WTC11 (cell line): ENCODE results near the gene TCF7L1.

Source experiments
- CREB1 ChIP-seq: sonication (generic); formaldehyde crosslinking; IDR thresholded peaks from 2 replicates; pipeline ENCODE4 v1.8.0; 2023; ENCODE audit warnings: mild to moderate bottlenecking, missing genetic modification reagents
- ESRRA ChIP-seq: sonication (generic); formaldehyde crosslinking; IDR thresholded peaks from 2 replicates; pipeline ENCODE4 v1.8.1; 2022; ENCODE audit warnings: mild to moderate bottlenecking, missing genetic modification reagents, borderline replicate concordance
- FOXK1 ChIP-seq: sonication (generic); formaldehyde crosslinking; IDR thresholded peaks from 2 replicates; pipeline ENCODE4 v1.8.0; 2022; ENCODE audit warnings: mild to moderate bottlenecking, moderate library complexity, missing genetic modification reagents
- IRF2 ChIP-seq: sonication (generic); formaldehyde crosslinking; IDR thresholded peaks from 2 replicates; pipeline ENCODE4 v1.8.0; 2022; ENCODE audit warnings: low read depth, missing genetic modification reagents, borderline replicate concordance
- MYBL2 ChIP-seq: sonication (generic); formaldehyde crosslinking; IDR thresholded peaks from 2 replicates; pipeline ENCODE4 v1.8.1; 2023; ENCODE audit warnings: mild to moderate bottlenecking, moderate library complexity, missing genetic modification reagents
- NR2C2 ChIP-seq: sonication (generic); formaldehyde crosslinking; IDR thresholded peaks from 2 replicates; pipeline ENCODE4 v1.8.0; 2022; ENCODE audit warnings: mild to moderate bottlenecking, missing genetic modification reagents
- ZNF416 ChIP-seq: fragments of 250-450 bp; sonication (Bioruptor Pico); IDR thresholded peaks from 2 replicates; pipeline ENCODE4 v1.9.0; 2021; ENCODE audit warnings: mild to moderate bottlenecking, inconsistent platforms
- TF ChIP-seq, protein P1 (sequence below): fragments of 200-600 bp; IDR thresholded peaks from 2 replicates; pipeline ENCODE4 v1.8.0; 2022; ENCODE audit warnings: antibody characterized with exemption
- TF ChIP-seq, protein P2 (sequence below): sonication (generic); formaldehyde crosslinking; IDR thresholded peaks from 2 replicates; pipeline ENCODE4 v1.8.0; 2022; ENCODE audit warnings: mild to moderate bottlenecking, missing genetic modification reagents
- TF ChIP-seq, protein P3 (sequence below): sonication (generic); formaldehyde crosslinking; IDR thresholded peaks from 2 replicates; pipeline ENCODE4 v1.8.1; 2023; ENCODE audit warnings: mild to moderate bottlenecking, missing genetic modification reagents, moderate library complexity
- TF ChIP-seq, protein P4 (sequence below): sonication (generic); formaldehyde crosslinking; IDR thresholded peaks from 2 replicates; pipeline ENCODE4 v1.8.0; 2022; ENCODE audit warnings: missing genetic modification reagents
- TF ChIP-seq, protein P5 (sequence below): sonication (generic); formaldehyde crosslinking; IDR thresholded peaks from 2 replicates; pipeline ENCODE4 v1.8.1; 2023; ENCODE audit warnings: mild to moderate bottlenecking, missing genetic modification reagents
- TF ChIP-seq, protein P6 (sequence below): sonication (generic); formaldehyde crosslinking; IDR thresholded peaks from 2 replicates; pipeline ENCODE4 v1.8.0; 2022; ENCODE audit warnings: mild to moderate bottlenecking, missing genetic modification reagents

DNA sequence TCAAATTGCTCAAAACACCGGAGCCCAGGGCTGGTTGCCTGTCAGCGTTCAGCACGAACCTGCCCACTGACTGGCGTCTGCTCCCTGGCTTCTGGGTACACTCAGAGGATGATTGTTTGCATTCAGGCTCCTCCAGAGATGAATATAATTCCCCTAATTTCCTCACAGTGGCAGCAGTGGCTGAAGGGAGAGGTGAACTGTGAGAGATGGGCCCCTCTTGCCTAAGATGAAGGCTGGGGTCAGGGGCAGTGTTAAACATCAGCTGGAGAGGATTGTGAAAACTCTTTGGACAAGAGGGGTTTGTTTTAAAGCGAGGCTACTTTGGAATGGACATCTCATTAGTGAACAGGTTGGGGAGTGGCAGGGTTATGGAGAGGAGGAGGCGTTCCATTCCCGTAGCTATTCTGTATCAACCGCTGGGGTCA, 31.0 kb downstream of the TCF7L1 start:
- TF ChIP-seq, protein P1, sequence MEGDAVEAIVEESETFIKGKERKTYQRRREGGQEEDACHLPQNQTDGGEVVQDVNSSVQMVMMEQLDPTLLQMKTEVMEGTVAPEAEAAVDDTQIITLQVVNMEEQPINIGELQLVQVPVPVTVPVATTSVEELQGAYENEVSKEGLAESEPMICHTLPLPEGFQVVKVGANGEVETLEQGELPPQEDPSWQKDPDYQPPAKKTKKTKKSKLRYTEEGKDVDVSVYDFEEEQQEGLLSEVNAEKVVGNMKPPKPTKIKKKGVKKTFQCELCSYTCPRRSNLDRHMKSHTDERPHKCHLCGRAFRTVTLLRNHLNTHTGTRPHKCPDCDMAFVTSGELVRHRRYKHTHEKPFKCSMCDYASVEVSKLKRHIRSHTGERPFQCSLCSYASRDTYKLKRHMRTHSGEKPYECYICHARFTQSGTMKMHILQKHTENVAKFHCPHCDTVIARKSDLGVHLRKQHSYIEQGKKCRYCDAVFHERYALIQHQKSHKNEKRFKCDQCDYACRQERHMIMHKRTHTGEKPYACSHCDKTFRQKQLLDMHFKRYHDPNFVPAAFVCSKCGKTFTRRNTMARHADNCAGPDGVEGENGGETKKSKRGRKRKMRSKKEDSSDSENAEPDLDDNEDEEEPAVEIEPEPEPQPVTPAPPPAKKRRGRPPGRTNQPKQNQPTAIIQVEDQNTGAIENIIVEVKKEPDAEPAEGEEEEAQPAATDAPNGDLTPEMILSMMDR: no peak
- TF ChIP-seq CREB1 (no peak), FOXK1 (CRISPR knock-in tag) (no peak), ESRRA (no peak), ZNF416 (CRISPR knock-in tag) (no peak), NR2C2 (no peak), IRF2 (no peak), MYBL2 (no peak)
- TF ChIP-seq, protein P2, sequence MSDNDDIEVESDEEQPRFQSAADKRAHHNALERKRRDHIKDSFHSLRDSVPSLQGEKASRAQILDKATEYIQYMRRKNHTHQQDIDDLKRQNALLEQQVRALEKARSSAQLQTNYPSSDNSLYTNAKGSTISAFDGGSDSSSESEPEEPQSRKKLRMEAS (CRISPR knock-in tag): no peak
- TF ChIP-seq, protein P3, sequence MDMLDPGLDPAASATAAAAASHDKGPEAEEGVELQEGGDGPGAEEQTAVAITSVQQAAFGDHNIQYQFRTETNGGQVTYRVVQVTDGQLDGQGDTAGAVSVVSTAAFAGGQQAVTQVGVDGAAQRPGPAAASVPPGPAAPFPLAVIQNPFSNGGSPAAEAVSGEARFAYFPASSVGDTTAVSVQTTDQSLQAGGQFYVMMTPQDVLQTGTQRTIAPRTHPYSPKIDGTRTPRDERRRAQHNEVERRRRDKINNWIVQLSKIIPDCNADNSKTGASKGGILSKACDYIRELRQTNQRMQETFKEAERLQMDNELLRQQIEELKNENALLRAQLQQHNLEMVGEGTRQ (CRISPR knock-in tag): no peak
- TF ChIP-seq, protein P4, sequence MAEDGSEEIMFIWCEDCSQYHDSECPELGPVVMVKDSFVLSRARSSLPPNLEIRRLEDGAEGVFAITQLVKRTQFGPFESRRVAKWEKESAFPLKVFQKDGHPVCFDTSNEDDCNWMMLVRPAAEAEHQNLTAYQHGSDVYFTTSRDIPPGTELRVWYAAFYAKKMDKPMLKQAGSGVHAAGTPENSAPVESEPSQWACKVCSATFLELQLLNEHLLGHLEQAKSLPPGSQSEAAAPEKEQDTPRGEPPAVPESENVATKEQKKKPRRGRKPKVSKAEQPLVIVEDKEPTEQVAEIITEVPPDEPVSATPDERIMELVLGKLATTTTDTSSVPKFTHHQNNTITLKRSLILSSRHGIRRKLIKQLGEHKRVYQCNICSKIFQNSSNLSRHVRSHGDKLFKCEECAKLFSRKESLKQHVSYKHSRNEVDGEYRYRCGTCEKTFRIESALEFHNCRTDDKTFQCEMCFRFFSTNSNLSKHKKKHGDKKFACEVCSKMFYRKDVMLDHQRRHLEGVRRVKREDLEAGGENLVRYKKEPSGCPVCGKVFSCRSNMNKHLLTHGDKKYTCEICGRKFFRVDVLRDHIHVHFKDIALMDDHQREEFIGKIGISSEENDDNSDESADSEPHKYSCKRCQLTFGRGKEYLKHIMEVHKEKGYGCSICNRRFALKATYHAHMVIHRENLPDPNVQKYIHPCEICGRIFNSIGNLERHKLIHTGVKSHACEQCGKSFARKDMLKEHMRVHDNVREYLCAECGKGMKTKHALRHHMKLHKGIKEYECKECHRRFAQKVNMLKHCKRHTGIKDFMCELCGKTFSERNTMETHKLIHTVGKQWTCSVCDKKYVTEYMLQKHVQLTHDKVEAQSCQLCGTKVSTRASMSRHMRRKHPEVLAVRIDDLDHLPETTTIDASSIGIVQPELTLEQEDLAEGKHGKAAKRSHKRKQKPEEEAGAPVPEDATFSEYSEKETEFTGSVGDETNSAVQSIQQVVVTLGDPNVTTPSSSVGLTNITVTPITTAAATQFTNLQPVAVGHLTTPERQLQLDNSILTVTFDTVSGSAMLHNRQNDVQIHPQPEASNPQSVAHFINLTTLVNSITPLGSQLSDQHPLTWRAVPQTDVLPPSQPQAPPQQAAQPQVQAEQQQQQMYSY (CRISPR knock-in tag): no peak
- TF ChIP-seq, protein P5, sequence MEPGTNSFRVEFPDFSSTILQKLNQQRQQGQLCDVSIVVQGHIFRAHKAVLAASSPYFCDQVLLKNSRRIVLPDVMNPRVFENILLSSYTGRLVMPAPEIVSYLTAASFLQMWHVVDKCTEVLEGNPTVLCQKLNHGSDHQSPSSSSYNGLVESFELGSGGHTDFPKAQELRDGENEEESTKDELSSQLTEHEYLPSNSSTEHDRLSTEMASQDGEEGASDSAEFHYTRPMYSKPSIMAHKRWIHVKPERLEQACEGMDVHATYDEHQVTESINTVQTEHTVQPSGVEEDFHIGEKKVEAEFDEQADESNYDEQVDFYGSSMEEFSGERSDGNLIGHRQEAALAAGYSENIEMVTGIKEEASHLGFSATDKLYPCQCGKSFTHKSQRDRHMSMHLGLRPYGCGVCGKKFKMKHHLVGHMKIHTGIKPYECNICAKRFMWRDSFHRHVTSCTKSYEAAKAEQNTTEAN (CRISPR knock-in tag): no peak
- TF ChIP-seq, protein P6, sequence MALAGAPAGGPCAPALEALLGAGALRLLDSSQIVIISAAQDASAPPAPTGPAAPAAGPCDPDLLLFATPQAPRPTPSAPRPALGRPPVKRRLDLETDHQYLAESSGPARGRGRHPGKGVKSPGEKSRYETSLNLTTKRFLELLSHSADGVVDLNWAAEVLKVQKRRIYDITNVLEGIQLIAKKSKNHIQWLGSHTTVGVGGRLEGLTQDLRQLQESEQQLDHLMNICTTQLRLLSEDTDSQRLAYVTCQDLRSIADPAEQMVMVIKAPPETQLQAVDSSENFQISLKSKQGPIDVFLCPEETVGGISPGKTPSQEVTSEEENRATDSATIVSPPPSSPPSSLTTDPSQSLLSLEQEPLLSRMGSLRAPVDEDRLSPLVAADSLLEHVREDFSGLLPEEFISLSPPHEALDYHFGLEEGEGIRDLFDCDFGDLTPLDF (CRISPR knock-in tag): no peak
